CD8-positive, alpha-beta memory T cell (primary cell): ENCODE measurements around the gene PRR13. TPM values are rescaled to one million over a fixed set of nuclear protein-coding genes. Genes with fewer than 3 reads are reported as not detected.
A peak's percentile ranks its signal among the peaks of the same experiment; 100 is the strongest.

Experiments
- CTCF ChIA-PET: fragments of 350-600 bp; sonication (Branson Sonifier 250); formaldehyde crosslinking; loops from one replicate; lab custom pipeline; 2021; ENCODE audit warnings: antibody characterized with exemption; lab: Charles Lee
- POLR2A ChIA-PET: fragments of 350-600 bp; sonication (Branson Sonifier 250); formaldehyde crosslinking; loops from one replicate; lab custom pipeline; 2021; ENCODE audit warnings: antibody characterized with exemption; lab: Charles Lee
- DNase-seq, 5 donors: peaks; one replicate each; pipeline versions ENCODE4 v3.0.0 to v3.0.0-alpha.2; 2020 to 2022; ENCODE audit warnings: mixed read lengths in 1 of 5
- H3K27ac ChIP-seq: one replicate; pipeline ENCODE4 v1.7.0; 2013; ENCODE audit warnings: low read depth, mild to moderate bottlenecking, low read length, moderate library complexity
- H3K27me3 ChIP-seq: 2 replicates; pipeline ENCODE4 v1.7.0; 2013; ENCODE audit warnings: low read length, mild to moderate bottlenecking; ENCODE audit not compliant: insufficient read depth, poor library complexity, severe bottlenecking
- H3K36me3 ChIP-seq: 2 replicates; pipeline ENCODE4 v1.7.0; 2013; ENCODE audit warnings: mild to moderate bottlenecking, low read length, moderate library complexity; ENCODE audit not compliant: insufficient read depth
- H3K4me1 ChIP-seq: 2 replicates; pipeline ENCODE4 v1.7.0; 2013; ENCODE audit warnings: mild to moderate bottlenecking, low read length, moderate library complexity; ENCODE audit not compliant: insufficient read depth
- H3K4me3 ChIP-seq: 2 replicates; pipeline ENCODE4 v1.7.0; 2013; ENCODE audit warnings: mild to moderate bottlenecking, low read length
- H3K9me3 ChIP-seq: 2 replicates; pipeline ENCODE4 v1.7.0; 2013; ENCODE audit warnings: mild to moderate bottlenecking, low read length
- H3K27ac Mint-ChIP-seq, 8 donors: one replicate each; pipeline ENCODE4 v1.8.0; 2020 to 2021; ENCODE audit warnings: mixed read lengths in 8 of 8, mild to moderate bottlenecking in 6 of 8, inconsistent platforms in 3 of 8, moderate library complexity in 3 of 8
- H3K27me3 Mint-ChIP-seq, 2 donors: one replicate each; pipeline ENCODE4 v1.8.0; 2020 to 2021; ENCODE audit warnings: mixed read lengths in 2 of 2, mild to moderate bottlenecking in 1 of 2, moderate library complexity in 1 of 2
- H3K36me3 Mint-ChIP-seq, 3 donors: one replicate each; pipeline ENCODE4 v1.8.0; 2020 to 2021; ENCODE audit warnings: mixed read lengths in 3 of 3, inconsistent platforms in 1 of 3, mild to moderate bottlenecking in 1 of 3
- H3K4me1 Mint-ChIP-seq, 3 donors: one replicate each; pipeline ENCODE4 v1.8.0; 2020 to 2021; ENCODE audit warnings: mixed read lengths in 3 of 3, inconsistent platforms in 1 of 3, mild to moderate bottlenecking in 1 of 3
- H3K4me3 Mint-ChIP-seq, 7 donors: one replicate each; pipeline ENCODE4 v1.8.0; 2020 to 2021; ENCODE audit warnings: mixed read lengths in 7 of 7, mild to moderate bottlenecking in 6 of 7, moderate library complexity in 4 of 7, inconsistent platforms in 2 of 7
- H3K9me3 Mint-ChIP-seq, 5 donors: one replicate each; pipeline ENCODE4 v1.8.0; 2020 to 2022; ENCODE audit warnings: mixed read lengths in 5 of 5, mild to moderate bottlenecking in 3 of 5, moderate library complexity in 2 of 5, inconsistent platforms in 1 of 5
- polyA plus RNA-seq: library from polyadenylated mRNA; unstranded; fragments of 300-500 nt; fragmentation: Illumina TruSeq; gene quantifications from one replicate; pipeline ENCODE4 v1.2.3, GENCODE V29; 2021
- total RNA-seq, 2 experiments: library from RNA; stranded (reverse); gene quantifications; one replicate each; pipeline ENCODE4 v1.2.3, GENCODE V29; 2021

PRR13 gene
- total and polyA plus RNA-seq, 3 experiments from 2014 or later = 234 to 602 (median 236) TPM

DNA sequence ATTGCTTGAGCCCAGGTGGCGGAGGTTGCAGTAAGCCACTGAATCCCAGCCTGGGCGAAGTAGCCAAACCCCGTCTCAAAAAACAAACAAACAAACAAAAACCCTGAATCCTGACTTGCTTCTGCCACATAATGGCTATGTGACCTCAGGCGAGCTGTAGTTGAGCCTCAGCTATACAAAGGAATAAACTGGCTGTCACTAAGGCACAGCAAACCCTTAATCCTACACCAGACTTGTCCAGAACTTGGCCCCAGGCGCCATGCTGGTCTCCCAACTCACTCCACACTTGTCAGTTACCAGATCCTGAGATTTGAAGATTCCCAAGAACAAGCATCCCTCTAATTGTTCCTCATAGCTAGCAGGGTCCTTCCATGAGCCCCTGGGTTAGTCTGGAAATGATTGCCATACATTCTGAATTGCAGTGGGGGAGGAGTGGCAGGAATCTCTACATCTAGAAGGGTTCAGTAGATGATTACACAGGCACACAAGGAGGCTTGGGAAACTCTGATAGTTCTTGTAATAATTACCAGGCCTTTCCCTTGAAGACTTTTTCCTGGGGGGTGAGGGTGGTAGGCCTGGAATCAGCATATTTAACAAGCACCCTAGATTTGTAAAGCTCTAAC lies 47.8 kb downstream of the PRR13 start:
- Mint-ChIP-seq H3K27me3 (no peaks in the 10 kb centered on the region), H3K9me3 (no peaks in the 10 kb centered on the region), H3K36me3 (peaks cover 0 to 32% (median 0%) of the 10 kb centered on the region in 3 donors), H3K4me1 (peaks cover 26 to 53% (median 30%) of the 10 kb centered on the region in 3 donors), H3K27ac (peak overlapping the region in 4 of 8 donors; percentile 29 to 85 (median 50)), H3K4me3 (no peak overlapping the region)
- Histone ChIP-seq H3K36me3 (peaks cover 19% of the 10 kb centered on the region), H3K27me3 (no peaks in the 10 kb centered on the region), H3K4me1 (peaks cover 14% of the 10 kb centered on the region), H3K4me3 (no peak overlapping the region), H3K27ac (no peak overlapping the region), H3K9me3 (no peaks in the 10 kb centered on the region)
- POLR2A ChIA-PET = interaction anchor here (0.7 to 1.3 kb wide), 3 partner anchors 11 to 14 kb away, joined by 3 to 8 read pairs (median 3); partner anchors contain the start of gene TARBP2
- CTCF ChIA-PET = interaction anchor here (0.9 to 2.1 kb wide), 4 partner anchors 11 to 137 kb away, joined by 3 to 7 read pairs (median 4); partner anchors contain the start of gene TARBP2
- no peak for DNase-seq

- peak overlapping the region; percentile 47 to 98 (median 92) for H3K27ac Mint-ChIP-seq
- ChIA-PET POLR2A (interaction anchor here (0.5 to 2.4 kb wide), 4 partner anchors 9 to 167 kb away, joined by 3 to 17 read pairs (median 6); partner anchors contain the start of gene TARBP2), CTCF (interaction anchor here (1.1 to 2.4 kb wide), 6 partner anchors 8 to 39 kb away, joined by 3 to 13 read pairs (median 6); partner anchors contain the start of genes NPFF and TARBP2)
- peaks cover 0 to 12% (median 0%) of the 10 kb centered on the region in 3 donors for H3K36me3 Mint-ChIP-seq
- peak overlapping the region; percentile 87 to 96 (median 92) for H3K4me3 Mint-ChIP-seq
- no peaks in the 10 kb centered on the region for H3K9me3 Mint-ChIP-seq
- H3K36me3 ChIP-seq = no peaks in the 10 kb centered on the region
- H3K4me3 ChIP-seq = no peak overlapping the region
- H3K4me1 Mint-ChIP-seq = peaks cover 21 to 52% (median 31%) of the 10 kb centered on the region in 3 donors
- H3K4me1 ChIP-seq = peaks cover 16% of the 10 kb centered on the region
- peak overlapping the region; percentile 51 for H3K27ac ChIP-seq
- no peaks in the 10 kb centered on the region for H3K27me3 Mint-ChIP-seq
- H3K27me3 ChIP-seq = no peaks in the 10 kb centered on the region
- H3K9me3 ChIP-seq = no peaks in the 10 kb centered on the region
- peak in 1 of 5 donors; percentile 31 for DNase-seq
Observed at GRCh38 chr12:53492188-53492587, 50.7 kb downstream of the PRR13 start.

GRCh38 chr12:53492830-53493609 lies 51.5 kb downstream of the PRR13 start:
- ChIA-PET POLR2A (interaction anchor here (1.0 to 2.4 kb wide), 4 partner anchors 8 to 168 kb away, joined by 3 to 17 read pairs (median 4); partner anchors contain the start of gene TARBP2), CTCF (interaction anchor here (0.8 to 2.4 kb wide), 9 partner anchors 8 to 172 kb away, joined by 3 to 13 read pairs (median 3); partner anchors contain the start of genes AAAS, NPFF and TARBP2)
- peak; percentile 79 to 93 (median 82) for DNase-seq
- peaks cover 21 to 54% (median 39%) of the 10 kb centered on the region in 3 donors for H3K4me1 Mint-ChIP-seq
- peak overlapping the region; percentile 87 to 96 (median 92) for H3K4me3 Mint-ChIP-seq
- Histone ChIP-seq H3K4me1 (peaks cover 16% of the 10 kb centered on the region), H3K27me3 (no peaks in the 10 kb centered on the region), H3K36me3 (no peaks in the 10 kb centered on the region), H3K27ac (peak overlapping the region; percentile 51), H3K4me3 (peak overlapping the region; percentile 67), H3K9me3 (no peaks in the 10 kb centered on the region)
- H3K27me3 Mint-ChIP-seq = no peaks in the 10 kb centered on the region
- H3K27ac Mint-ChIP-seq = peak overlapping the region; percentile 85 to 98 (median 94)
- no peaks in the 10 kb centered on the region for H3K9me3 Mint-ChIP-seq
- peaks cover 0 to 7% (median 0%) of the 10 kb centered on the region in 3 donors for H3K36me3 Mint-ChIP-seq

- Histone ChIP-seq H3K27ac (peak overlapping the region; percentile 51), H3K4me3 (peak overlapping the region; percentile 67), H3K9me3 (no peaks in the 10 kb centered on the region), H3K4me1 (peaks cover 24% of the 10 kb centered on the region), H3K36me3 (no peaks in the 10 kb centered on the region), H3K27me3 (no peaks in the 10 kb centered on the region)
- Mint-ChIP-seq H3K36me3 (peaks cover 0 to 6% (median 0%) of the 10 kb centered on the region in 3 donors), H3K4me3 (peak overlapping the region; percentile 87 to 96 (median 92)), H3K27me3 (no peaks in the 10 kb centered on the region), H3K9me3 (no peaks in the 10 kb centered on the region), H3K27ac (peak overlapping the region; percentile 90 to 98 (median 95)), H3K4me1 (peaks cover 28 to 62% (median 47%) of the 10 kb centered on the region in 3 donors)
- no peak for DNase-seq
- POLR2A ChIA-PET = interaction anchor here (1.0 to 1.7 kb wide), 2 partner anchors 11 to 17 kb away, joined by 3 to 6 read pairs; no protein-coding TSS in a partner anchor
- CTCF ChIA-PET = interaction anchor here (0.8 to 2.3 kb wide), 10 partner anchors 11 to 172 kb away, joined by 3 to 13 read pairs (median 3); partner anchors contain the start of genes AAAS and NPFF
Observed at GRCh38 chr12:53493610-53494391, 52.3 kb downstream of the PRR13 start.

Other genes with a start within 250 kb of the PRR13 start
- gene ITGB7, start 234.5 kb upstream of the PRR13 start, total RNA-seq = 100 to 1,000 TPM; 339 TPM
- 292 TPM for gene ITGB7, start 234.5 kb upstream of the PRR13 start, polyA plus RNA-seq
- 10 to 100 TPM; 67.0 to 68.4 TPM for gene RARG, start 209.5 kb upstream of the PRR13 start, total RNA-seq
- gene RARG, start 209.5 kb upstream of the PRR13 start, polyA plus RNA-seq = 15.4 TPM
- gene ESPL1, start 173.4 kb upstream of the PRR13 start, total RNA-seq = 10 to 100 TPM; 58.4 to 63.4 TPM
- not detected for gene ESPL1, start 173.4 kb upstream of the PRR13 start, polyA plus RNA-seq
- 100 to 1,000 TPM; 380 to 385 TPM for gene PFDN5, start 146.2 kb upstream of the PRR13 start, total RNA-seq
- 1,325 TPM for gene PFDN5, start 146.2 kb upstream of the PRR13 start, polyA plus RNA-seq
- 10 to 100 TPM; 81.1 to 82.5 TPM for gene MYG1, start 142.0 kb upstream of the PRR13 start, total RNA-seq
- 67.9 TPM for gene MYG1, start 142.0 kb upstream of the PRR13 start, polyA plus RNA-seq
- 10 to 100 TPM; 77.9 to 79.7 TPM for gene AAAS, start 120.1 kb upstream of the PRR13 start, total RNA-seq
- gene AAAS, start 120.1 kb upstream of the PRR13 start, polyA plus RNA-seq = 38.9 TPM
- not detected for gene SP7, start 105.4 kb upstream of the PRR13 start, total RNA-seq
- gene SP7, start 105.4 kb upstream of the PRR13 start, polyA plus RNA-seq = not detected
- gene SP1, start 61.6 kb upstream of the PRR13 start, total RNA-seq = 10 to 100 TPM; 61.1 to 63.3 TPM
- gene SP1, start 61.6 kb upstream of the PRR13 start, polyA plus RNA-seq = 6.6 TPM
- gene AMHR2, start 17.9 kb upstream of the PRR13 start, total RNA-seq = not detected
- not detected for gene AMHR2, start 17.9 kb upstream of the PRR13 start, polyA plus RNA-seq
- 1,000 to 10,000 TPM in 1 of 2 experiments, 100 to 1,000 TPM in 1; 995 to 1,025 TPM for gene PCBP2, start 10.4 kb downstream of the PRR13 start, total RNA-seq
- gene PCBP2, start 10.4 kb downstream of the PRR13 start, polyA plus RNA-seq = 104 TPM
- gene MAP3K12, start 57.7 kb downstream of the PRR13 start, total RNA-seq = 10 to 100 TPM; 11.9 TPM
- 6.9 TPM for gene MAP3K12, start 57.7 kb downstream of the PRR13 start, polyA plus RNA-seq
- gene TARBP2, start 59.5 kb downstream of the PRR13 start, total RNA-seq = 10 to 100 TPM; 62.1 to 65.1 TPM
- gene TARBP2, start 59.5 kb downstream of the PRR13 start, polyA plus RNA-seq = 26.3 TPM
- not detected for gene NPFF, start 65.8 kb downstream of the PRR13 start, total RNA-seq
- not detected for gene NPFF, start 65.8 kb downstream of the PRR13 start, polyA plus RNA-seq
- 10 to 100 TPM; 27.6 to 28.1 TPM for gene ATF7, start 184.6 kb downstream of the PRR13 start, total RNA-seq
- gene ATF7, start 184.6 kb downstream of the PRR13 start, polyA plus RNA-seq = 13.4 TPM
- gene ATP5MC2, start 234.3 kb downstream of the PRR13 start, total RNA-seq = 100 to 1,000 TPM; 342 to 350 TPM
- gene ATP5MC2, start 234.3 kb downstream of the PRR13 start, polyA plus RNA-seq = 529 TPM